PC-3 (cell line): ENCODE measurements around the gene FAXC. TPM values are rescaled to one million over a fixed set of nuclear protein-coding genes. Genes with fewer than 3 reads are reported as not detected.
"Not testable (repeated sequence)": the region's sequence is repeated elsewhere in the genome, so short reads cannot be mapped to it uniquely, and the experiment has no call there.

Experiments
- ATAC-seq: fragments of 200-7000 bp; cut with Tn5 transposase; 2 replicates; pipeline ENCODE4 v1.9.1; 2020; ENCODE audit warnings: mild to moderate bottlenecking, moderate library complexity
- BruUV-seq: library from RNA; stranded (reverse); fragments of 400-500 nt; replicated peaks from 2 replicates; lab custom pipeline; 2021; lab: Mats Ljungman, UMichigan
- CTCF ChIA-PET: fragments of 300-600 bp; sonication (Branson Sonifier 250); formaldehyde crosslinking; loops from one replicate; lab custom pipeline; 2022; ENCODE audit warnings: antibody characterized with exemption; lab: Charles Lee
- POLR2A ChIA-PET: fragments of 300-600 bp; sonication (Branson Sonifier 250); formaldehyde crosslinking; loops from one replicate; lab custom pipeline; 2022; ENCODE audit warnings: antibody characterized with exemption; ENCODE audit not compliant: unreplicated experiment; lab: Charles Lee
- DNase-seq: peaks from one replicate; pipeline ENCODE4 v3.0.0-alpha.2; 2015
- H2AFZ ChIP-seq: fragments of 300-600 bp; sonication (generic); 2 replicates; pipeline ENCODE4 v1.6.0; 2016; ENCODE audit warnings: antibody characterized with exemption, low read length
- H3F3A ChIP-seq: fragments of 300-600 bp; sonication (generic); one replicate; pipeline ENCODE4 v1.6.0; 2017; ENCODE audit warnings: antibody characterized with exemption, low read length, control low read depth, mild to moderate bottlenecking; ENCODE audit not compliant: unreplicated experiment
- H3K27ac ChIP-seq: fragments of 300-600 bp; sonication (generic); 2 replicates; pipeline ENCODE4 v1.5.1; 2016; ENCODE audit warnings: mild to moderate bottlenecking, low read length
- H3K27me3 ChIP-seq: fragments of 300-600 bp; sonication (generic); 2 replicates; pipeline ENCODE4 v1.6.1; 2016; ENCODE audit warnings: low read length, mixed read lengths
- H3K36me3 ChIP-seq: fragments of 300-600 bp; sonication (generic); 2 replicates; pipeline ENCODE4 v1.6.1; 2016; ENCODE audit warnings: low read depth, mixed run types, low read length, mixed read lengths
- H3K4me1 ChIP-seq: fragments of 300-600 bp; sonication (generic); 2 replicates; pipeline ENCODE4 v1.5.1; 2016; ENCODE audit warnings: low read length; ENCODE audit not compliant: insufficient read depth
- H3K4me2 ChIP-seq: fragments of 300-600 bp; sonication (generic); 2 replicates; pipeline ENCODE4 v1.6.0; 2016; ENCODE audit warnings: low read length
- H3K4me3 ChIP-seq: fragments of 300-600 bp; sonication (generic); 2 replicates; pipeline ENCODE4 v1.5.1; 2016; ENCODE audit warnings: mild to moderate bottlenecking, low read length, mixed read lengths
- H3K79me2 ChIP-seq: fragments of 300-600 bp; sonication (generic); 2 replicates; pipeline ENCODE4 v1.6.1; 2017; ENCODE audit warnings: low read length, mixed read lengths
- H3K9ac ChIP-seq: fragments of 300-600 bp; sonication (generic); 2 replicates; pipeline ENCODE4 v1.6.0; 2016; ENCODE audit warnings: mild to moderate bottlenecking, low read length
- H3K9me2 ChIP-seq: fragments of 300-600 bp; sonication (generic); replicated peaks from 2 replicates; pipeline ENCODE4 v1.6.1; 2016; ENCODE audit warnings: mixed run types, low read length, mixed read lengths
- H3K9me3 ChIP-seq: fragments of 300-600 bp; sonication (generic); 2 replicates; pipeline ENCODE4 v1.6.1; 2016; ENCODE audit warnings: low read length, mixed read lengths
- H4K20me1 ChIP-seq: fragments of 300-600 bp; sonication (generic); 2 replicates; pipeline ENCODE4 v1.6.1; 2016; ENCODE audit warnings: low read length, mixed read lengths
- CTCF ChIP-seq: fragments of 300-600 bp; sonication (generic); conservative IDR thresholded peaks from 2 replicates; pipeline ENCODE4 v1.5.1; 2017; ENCODE audit warnings: antibody characterized with exemption, low read depth, mild to moderate bottlenecking, low read length
- EZH2 ChIP-seq: fragments of 300-600 bp; sonication (generic); IDR thresholded peaks from one replicate; pipeline ENCODE4 v1.6.1; 2017; ENCODE audit warnings: antibody characterized with exemption, mild to moderate bottlenecking, low read length; ENCODE audit not compliant: unreplicated experiment
- EZH2phosphoT487 ChIP-seq: fragments of 300-600 bp; sonication (generic); IDR thresholded peaks from 2 replicates; pipeline ENCODE4 v1.6.1; 2018; ENCODE audit warnings: mild to moderate bottlenecking, antibody characterized with exemption, low read length, borderline replicate concordance
- intact Hi-C: fragments of 100-400 bp; cut with micrococcal nuclease; formaldehyde crosslinking; loops from 2 replicates; pipeline ENCODE4 v1.9.0; 2023
- total RNA-seq: library from RNA; depleted of rRNA; stranded (reverse); fragments of >200 nt; gene quantifications from 2 replicates; pipeline ENCODE4 v1.2.3, GENCODE V29; 2014

Gene FAXC
- total RNA-seq, 1 experiment from 2014 or later, result 3.9 TPM

GRCh38 chr6:99265447-99265846 lies 84.0 kb downstream of the FAXC start:
- intact Hi-C loops, ATAC-seq, CTCF ChIA-PET: not testable (repeated sequence)

GRCh38 chr6:99254616-99255550 lies 94.6 kb downstream of the FAXC start:
- CTCF ChIA-PET, result no interaction called here
- Histone ChIP-seq H3K27ac (no peak overlapping the region), H3K79me2 (no peaks in the 10 kb centered on the region), H3K27me3 (peaks cover 44% of the 10 kb centered on the region), H3K9ac (no peak overlapping the region), H3K4me3 (no peak overlapping the region), H4K20me1 (no peaks in the 10 kb centered on the region), H3K9me2 (no peaks in the 10 kb centered on the region), H3K4me2 (no peak overlapping the region), H2AFZ (no peak overlapping the region), H3K9me3 (no peaks in the 10 kb centered on the region), H3K4me1 (no peaks in the 10 kb centered on the region), H3K36me3 (no peaks in the 10 kb centered on the region), H3F3A (no peaks in the 10 kb centered on the region)
- BruUV-seq, result no TSS peak
- TF ChIP-seq CTCF (no peak), EZH2 (no peak), EZH2phosphoT487 (no peak)
- ATAC-seq, result no peak
- no peak for DNase-seq
- intact Hi-C loops, result no loop called here
- POLR2A ChIA-PET, result no interaction called here

More at GRCh38 chr6:99265447-99265846, 84.0 kb downstream of the FAXC start:
- H3K9me3 ChIP-seq, H3F3A ChIP-seq, H3K79me2 ChIP-seq, H3K4me3 ChIP-seq, H3K9me2 ChIP-seq, H4K20me1 ChIP-seq, BruUV-seq, H3K36me3 ChIP-seq, H3K4me1 ChIP-seq, H3K27me3 ChIP-seq, H3K9ac ChIP-seq, POLR2A ChIA-PET, H3K4me2 ChIP-seq, H2AFZ ChIP-seq, H3K27ac ChIP-seq, DNase-seq: not testable (repeated sequence)

- peaks cover 52% of the 10 kb centered on the region for H3K27me3 ChIP-seq
- H3K9me3 ChIP-seq, result no peaks in the 10 kb centered on the region
- BruUV-seq, result no TSS peak
- TF ChIP-seq EZH2phosphoT487 (no peak), CTCF (no peak), EZH2 (no peak)
- no peak overlapping the region for H2AFZ ChIP-seq
- H3K4me3 ChIP-seq, result no peak overlapping the region
- no peaks in the 10 kb centered on the region for H3K36me3 ChIP-seq
- H3F3A ChIP-seq, result no peaks in the 10 kb centered on the region
- H4K20me1 ChIP-seq, result no peaks in the 10 kb centered on the region
- ATAC-seq (no peak), DNase-seq (no peak)
- intact Hi-C loops, result no loop called here
- no peak overlapping the region for H3K9ac ChIP-seq
- H3K27ac ChIP-seq, result no peak overlapping the region
- no peak overlapping the region for H3K4me2 ChIP-seq
- H3K4me1 ChIP-seq, result no peaks in the 10 kb centered on the region
- ChIA-PET POLR2A (no interaction called here), CTCF (no interaction called here)
- no peaks in the 10 kb centered on the region for H3K79me2 ChIP-seq
- H3K9me2 ChIP-seq, result no peaks in the 10 kb centered on the region
These were observed 96.2 kb downstream of the FAXC start for GRCh38 chr6:99253271-99253670.
